Nephron (organoid): ENCODE results near the gene TUFT1.
"Not testable (repeated sequence)": the region's sequence is repeated elsewhere in the genome, so short reads cannot be mapped to it uniquely, and the experiment has no call there.

Experiments
- H3K27ac Mint-ChIP-seq, 3 experiments: 2 replicates each; pipeline ENCODE4 v1.8.0; 2020; ENCODE audit warnings: mixed read lengths in 3 of 3, mild to moderate bottlenecking in 2 of 3, moderate library complexity in 1 of 3
- H3K27me3 Mint-ChIP-seq: 2 replicates; pipeline ENCODE4 v1.8.0; 2021; ENCODE audit warnings: low read depth, mild to moderate bottlenecking, moderate library complexity, mixed read lengths
- H3K36me3 Mint-ChIP-seq: 2 replicates; pipeline ENCODE4 v1.8.0; 2020; ENCODE audit warnings: low read depth, mixed read lengths
- H3K4me1 Mint-ChIP-seq: 2 replicates; pipeline ENCODE4 v1.8.0; 2020; ENCODE audit warnings: mixed read lengths
- H3K4me3 Mint-ChIP-seq, 3 experiments: 2 replicates each; pipeline ENCODE4 v1.8.0; 2020; ENCODE audit warnings: mild to moderate bottlenecking in 3 of 3, mixed read lengths in 3 of 3, moderate library complexity in 2 of 3
- H3K9me3 Mint-ChIP-seq: 2 replicates; pipeline ENCODE4 v1.8.0; 2020; ENCODE audit warnings: mixed read lengths
- CTCF ChIP-seq, 3 experiments: fragments of 200-600 bp; sonication (generic); IDR thresholded peaks; one replicate each; pipeline ENCODE4 v1.5.0; 2021; ENCODE audit warnings: antibody characterized with exemption in 3 of 3; ENCODE audit not compliant: unreplicated experiment in 3 of 3

The TUFT1 gene

DNA sequence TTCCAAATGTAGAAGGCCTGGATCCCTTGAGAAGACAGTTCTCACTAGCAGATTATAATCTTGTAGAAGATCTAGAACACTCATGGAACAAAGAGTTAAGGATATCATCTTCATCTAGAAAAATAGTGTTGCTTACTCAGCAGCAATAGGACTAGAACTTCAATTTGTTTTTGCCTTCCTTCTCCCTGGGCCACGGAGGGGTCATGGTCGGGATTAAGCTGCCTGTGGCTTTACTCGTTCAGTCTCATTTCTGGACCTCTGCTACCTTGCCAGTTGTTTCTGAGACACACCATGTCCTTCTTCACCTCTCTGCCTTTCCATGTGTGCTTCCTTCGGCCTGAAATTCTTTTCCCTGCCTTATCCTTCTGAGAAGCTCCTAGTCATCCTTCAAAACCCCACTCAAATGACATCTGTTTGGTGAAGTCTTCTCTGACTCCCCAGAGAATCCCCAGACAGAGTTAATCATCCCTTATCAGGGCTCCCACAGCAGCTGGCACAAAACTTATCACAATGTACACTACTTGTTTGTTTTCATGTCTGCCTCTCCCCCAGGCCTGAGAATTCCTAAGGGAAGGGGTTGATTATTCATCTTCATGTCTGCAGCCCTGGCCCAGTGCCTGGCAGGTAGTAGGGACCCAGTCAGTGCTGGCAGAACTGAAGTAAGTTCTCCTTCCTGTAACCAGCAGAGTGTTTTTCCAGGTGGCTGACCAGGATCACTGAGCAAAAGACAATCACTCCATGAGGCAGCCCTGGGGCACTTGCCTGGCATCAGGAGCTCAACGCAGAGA, 56.3 kb downstream of the TUFT1 start:
- peaks cover 11% of the 10 kb centered on the region for H3K27me3 Mint-ChIP-seq
- H3K27ac Mint-ChIP-seq = peak overlapping the region; percentile 15 to 79 (median 53)
- no peak for TF ChIP-seq CTCF (IDR thresholded peaks at IDR 0.05; ENCODE audit: unreplicated experiment in 3 of 3)
- no peak overlapping the region for H3K4me3 Mint-ChIP-seq
- peaks cover 9% of the 10 kb centered on the region for H3K4me1 Mint-ChIP-seq
- H3K9me3 Mint-ChIP-seq = peaks cover 9% of the 10 kb centered on the region
- H3K36me3 Mint-ChIP-seq = no peaks in the 10 kb centered on the region

DNA sequence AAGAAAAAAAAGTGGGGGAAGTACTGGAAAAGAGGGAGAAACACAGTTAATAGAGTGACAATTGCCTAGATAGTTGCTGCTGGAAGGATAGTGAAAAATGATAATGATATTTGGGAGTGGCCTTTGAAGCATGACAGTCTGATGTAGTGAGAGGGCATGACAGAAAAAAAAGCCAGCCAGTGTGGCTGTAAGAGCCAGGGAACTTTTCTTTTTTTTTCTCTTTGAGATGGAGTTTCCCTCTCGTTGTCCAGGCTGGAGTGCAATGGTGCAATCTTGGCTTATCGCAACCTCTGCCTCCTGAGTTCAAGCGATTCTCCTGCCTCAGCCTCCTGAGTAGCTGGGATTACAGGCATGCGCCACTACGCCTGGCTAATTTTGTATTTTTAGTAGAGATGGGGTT, 62.4 kb downstream of the TUFT1 start:
- not testable (repeated sequence) for H3K9me3 Mint-ChIP-seq, H3K4me1 Mint-ChIP-seq, H3K27ac Mint-ChIP-seq, H3K4me3 Mint-ChIP-seq, H3K36me3 Mint-ChIP-seq, H3K27me3 Mint-ChIP-seq

DNA sequence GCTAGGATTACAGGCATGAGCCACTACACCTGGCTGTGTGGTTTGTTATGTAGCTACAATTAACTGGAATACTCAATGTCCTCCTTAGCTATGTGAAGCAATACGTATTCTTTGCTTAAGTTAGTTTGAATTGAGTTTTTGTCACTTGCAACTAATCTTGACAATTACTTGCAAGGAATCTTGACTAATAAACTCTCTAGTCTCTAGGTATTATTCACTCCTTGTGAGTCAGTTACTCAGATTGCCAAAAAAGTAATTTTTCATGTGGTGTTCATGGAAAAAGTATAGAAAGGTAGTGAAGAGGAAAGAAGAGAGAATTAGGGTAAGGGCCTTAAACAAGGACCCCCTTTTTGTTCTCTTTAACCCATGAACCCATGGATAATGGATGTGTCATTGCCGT, 64.2 kb downstream of the TUFT1 start:
- H3K9me3 Mint-ChIP-seq = no peaks in the 10 kb centered on the region
- TF ChIP-seq CTCF (IDR thresholded peaks at IDR 0.05; ENCODE audit: unreplicated experiment in 3 of 3) = no peak
- no peak overlapping the region for H3K4me3 Mint-ChIP-seq
- no peaks in the 10 kb centered on the region for H3K36me3 Mint-ChIP-seq
- peaks cover 9% of the 10 kb centered on the region for H3K27me3 Mint-ChIP-seq
- H3K4me1 Mint-ChIP-seq = peaks cover 6% of the 10 kb centered on the region
- H3K27ac Mint-ChIP-seq = no peak overlapping the region

- Mint-ChIP-seq H3K4me3 (no peak overlapping the region), H3K27me3 (peaks cover 9% of the 10 kb centered on the region), H3K9me3 (no peaks in the 10 kb centered on the region), H3K36me3 (no peaks in the 10 kb centered on the region), H3K4me1 (peaks cover 6% of the 10 kb centered on the region), H3K27ac (no peak overlapping the region)
- no peak for TF ChIP-seq CTCF (IDR thresholded peaks at IDR 0.05; ENCODE audit: unreplicated experiment in 3 of 3)
Measured at GRCh38 chr1:151606384-151606783, 66.3 kb downstream of the TUFT1 start.

DNA sequence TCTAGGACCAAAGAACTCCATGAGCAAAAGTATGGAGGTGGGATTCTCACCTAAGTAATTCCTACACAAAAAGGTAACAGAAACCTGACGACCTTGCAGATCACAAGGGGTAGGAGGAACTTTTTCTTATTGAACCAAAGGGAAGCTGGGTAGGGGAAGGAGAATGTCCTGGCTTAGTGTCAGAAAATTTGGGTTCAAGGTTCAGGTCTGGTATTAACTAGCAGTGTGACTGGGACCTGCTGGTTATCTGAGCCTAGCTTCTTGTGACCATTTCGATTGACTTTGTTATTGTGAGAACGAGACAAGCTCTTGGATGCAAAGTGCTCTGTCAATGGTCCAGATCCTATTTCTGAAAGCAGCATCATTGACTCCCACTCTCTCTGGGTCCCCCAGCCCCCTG, 66.7 kb downstream of the TUFT1 start:
- H3K4me3 Mint-ChIP-seq = no peak overlapping the region

DNA sequence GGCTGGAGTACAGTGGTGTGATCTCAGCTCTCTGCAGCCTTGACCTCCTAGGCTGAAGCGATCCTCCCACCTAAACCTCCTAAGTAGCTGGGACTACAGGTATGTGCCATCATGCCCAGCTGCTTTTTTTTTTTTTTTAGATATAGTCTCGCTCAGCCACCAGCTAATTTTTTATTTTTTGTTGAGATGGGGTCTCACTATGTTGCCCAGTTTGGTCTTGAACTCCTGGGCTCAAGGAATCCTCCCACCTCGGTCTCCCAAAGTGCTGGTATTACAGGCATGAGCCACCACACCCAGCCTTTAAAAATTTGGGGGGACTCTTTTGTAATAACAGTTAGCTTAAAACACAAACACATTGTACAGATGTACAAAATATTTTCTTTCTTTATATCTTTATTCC, 70.0 kb downstream of the TUFT1 start:
- Mint-ChIP-seq H3K4me3 (no peak overlapping the region), H3K36me3 (no peaks in the 10 kb centered on the region), H3K27ac (no peak overlapping the region), H3K27me3 (peaks cover 9% of the 10 kb centered on the region), H3K9me3 (no peaks in the 10 kb centered on the region), H3K4me1 (peaks cover 21% of the 10 kb centered on the region)
- no peak for TF ChIP-seq CTCF (IDR thresholded peaks at IDR 0.05; ENCODE audit: unreplicated experiment in 3 of 3)

More for the DNA sequence above, 66.7 kb downstream of the TUFT1 start:
- Mint-ChIP-seq H3K4me1 (peaks cover 10% of the 10 kb centered on the region), H3K27me3 (peaks cover 9% of the 10 kb centered on the region), H3K27ac (no peak overlapping the region), H3K9me3 (no peaks in the 10 kb centered on the region), H3K36me3 (no peaks in the 10 kb centered on the region)
- TF ChIP-seq CTCF (IDR thresholded peaks at IDR 0.05; ENCODE audit: unreplicated experiment in 3 of 3) = no peak
